Measurements from ENCODE around the gene POFUT1.
"Not testable (repeated sequence)": the region's sequence is repeated elsewhere in the genome, so short reads cannot be mapped to it uniquely, and the experiment has no call there.

Gene POFUT1

GRCh38 chr20:32244959-32245358, 37.3 kb downstream of the POFUT1 start:
- H2AFZ ChIP-seq (ENCODE audit: low read length): no peak overlapping the region
- no peaks in the 10 kb centered on the region for H3K9me3 ChIP-seq (replicated peaks in 1 of 2; ENCODE audit: control insufficient read depth in 2 of 2, insufficient read depth in 1 of 2, low read depth in 1 of 2, low read length in 2 of 2)
- no peak overlapping the region for H2BK12ac ChIP-seq (ENCODE audit: low read length)
- peaks cover 0 to 4% of the 10 kb centered on the region in 2 donors for H3K4me1 ChIP-seq (ENCODE audit: control insufficient read depth in 2 of 2, insufficient read depth in 1 of 2, low read depth in 1 of 2, low read length in 2 of 2)
- H3K27ac ChIP-seq (replicated peaks; ENCODE audit: low read length): no peak overlapping the region
- WGBS, 2 donors (ENCODE audit: extremely low coverage in 2 of 2, insufficient read length in 2 of 2, insufficient replicate concordance in 1 of 2): no CpG with 5 or more reads among the region's 4 CpGs
- H3K4me2 ChIP-seq (ENCODE audit: insufficient read depth, low read length, poor library complexity, severe bottlenecking): no peak overlapping the region
- no peak overlapping the region for H2AK5ac ChIP-seq (ENCODE audit: low read depth, low read length)
- H4K91ac ChIP-seq (ENCODE audit: low read depth, low read length, poor library complexity): no peak overlapping the region
- H3K18ac ChIP-seq (ENCODE audit: low read length): no peak overlapping the region
- no peak for DNase-seq (ENCODE audit: low spot score)
- no peaks in the 10 kb centered on the region for H3K27me3 ChIP-seq (ENCODE audit: control insufficient read depth in 3 of 3, insufficient read depth in 3 of 3, low read depth in 1 of 3, low read length in 3 of 3)
- H3K23ac ChIP-seq (ENCODE audit: low read depth, low read length, poor library complexity): no peak overlapping the region
- H3K4me3 ChIP-seq (ENCODE audit: low read length in 2 of 2): no peak overlapping the region
- H3K14ac ChIP-seq (ENCODE audit: low read length): no peak overlapping the region
- H3K4ac ChIP-seq (ENCODE audit: low read length): no peak overlapping the region
- no peak overlapping the region for H2BK5ac ChIP-seq (ENCODE audit: low read length)
- H3K79me1 ChIP-seq (ENCODE audit: low read depth, low read length): no peaks in the 10 kb centered on the region
- H2BK15ac ChIP-seq (ENCODE audit: low read length): no peak overlapping the region
- no peak overlapping the region for H3K9ac ChIP-seq (ENCODE audit: low read depth, low read length, poor library complexity)
- H4K8ac ChIP-seq (ENCODE audit: low read depth, low read length): no peak overlapping the region
- H2BK120ac ChIP-seq (ENCODE audit: low read depth, low read length): no peak overlapping the region
- H3K36me3 ChIP-seq (replicated peaks in 1 of 2; ENCODE audit: control insufficient read depth in 2 of 2, insufficient read depth in 2 of 2, low read length in 2 of 2): no peaks in the 10 kb centered on the region

GRCh38 chr20:32246208-32246607, 38.5 kb downstream of the POFUT1 start:
- H3K4ac ChIP-seq (ENCODE audit: low read length); H3K14ac ChIP-seq (ENCODE audit: low read length); H2AK5ac ChIP-seq (ENCODE audit: low read depth, low read length); H2BK12ac ChIP-seq (ENCODE audit: low read length); H3K18ac ChIP-seq (ENCODE audit: low read length); H3K27me3 ChIP-seq (ENCODE audit: control insufficient read depth in 3 of 3, insufficient read depth in 3 of 3, low read depth in 1 of 3, low read length in 3 of 3); H2BK120ac ChIP-seq (ENCODE audit: low read depth, low read length); H3K36me3 ChIP-seq (replicated peaks in 1 of 2; ENCODE audit: control insufficient read depth in 2 of 2, insufficient read depth in 2 of 2, low read length in 2 of 2); H3K4me2 ChIP-seq (ENCODE audit: insufficient read depth, low read length, poor library complexity, severe bottlenecking); H3K27ac ChIP-seq (replicated peaks; ENCODE audit: low read length); H3K9ac ChIP-seq (ENCODE audit: low read depth, low read length, poor library complexity); H3K79me1 ChIP-seq (ENCODE audit: low read depth, low read length); H4K91ac ChIP-seq (ENCODE audit: low read depth, low read length, poor library complexity); H3K23ac ChIP-seq (ENCODE audit: low read depth, low read length, poor library complexity); H3K4me1 ChIP-seq (ENCODE audit: control insufficient read depth in 2 of 2, insufficient read depth in 1 of 2, low read depth in 1 of 2, low read length in 2 of 2); H2BK15ac ChIP-seq (ENCODE audit: low read length); H2BK5ac ChIP-seq (ENCODE audit: low read length); H4K8ac ChIP-seq (ENCODE audit: low read depth, low read length); H3K9me3 ChIP-seq (replicated peaks in 1 of 2; ENCODE audit: control insufficient read depth in 2 of 2, insufficient read depth in 1 of 2, low read depth in 1 of 2, low read length in 2 of 2); H2AFZ ChIP-seq (ENCODE audit: low read length); H3K4me3 ChIP-seq (ENCODE audit: low read length in 2 of 2); DNase-seq (ENCODE audit: low spot score): not testable (repeated sequence)
- 100% methylated on average over 2 of the region's 5 CpGs; no CpG with 5 or more reads in 1 of the 2 donors for WGBS, 2 donors (ENCODE audit: extremely low coverage in 2 of 2, insufficient read length in 2 of 2, insufficient replicate concordance in 1 of 2)

GRCh38 chr20:32248043-32248442, 40.4 kb downstream of the POFUT1 start:
- Histone ChIP-seq H3K9me3 (replicated peaks in 1 of 2; ENCODE audit: control insufficient read depth in 2 of 2, insufficient read depth in 1 of 2, low read depth in 1 of 2, low read length in 2 of 2) (no peaks in the 10 kb centered on the region), H3K14ac (ENCODE audit: low read length) (no peak overlapping the region), H4K8ac (ENCODE audit: low read depth, low read length) (no peak overlapping the region), H4K91ac (ENCODE audit: low read depth, low read length, poor library complexity) (no peak overlapping the region), H2BK5ac (ENCODE audit: low read length) (no peak overlapping the region), H3K4me3 (ENCODE audit: low read length in 2 of 2) (no peak overlapping the region), H3K36me3 (replicated peaks in 1 of 2; ENCODE audit: control insufficient read depth in 2 of 2, insufficient read depth in 2 of 2, low read length in 2 of 2) (no peaks in the 10 kb centered on the region), H2AK5ac (ENCODE audit: low read depth, low read length) (no peak overlapping the region), H3K27ac (replicated peaks; ENCODE audit: low read length) (no peak overlapping the region), H3K9ac (ENCODE audit: low read depth, low read length, poor library complexity) (no peak overlapping the region), H2BK15ac (ENCODE audit: low read length) (no peak overlapping the region), H2BK12ac (ENCODE audit: low read length) (no peak overlapping the region), H3K4me2 (ENCODE audit: insufficient read depth, low read length, poor library complexity, severe bottlenecking) (no peak overlapping the region), H3K18ac (ENCODE audit: low read length) (no peak overlapping the region), H2BK120ac (ENCODE audit: low read depth, low read length) (no peak overlapping the region), H3K27me3 (ENCODE audit: control insufficient read depth in 3 of 3, insufficient read depth in 3 of 3, low read depth in 1 of 3, low read length in 3 of 3) (no peaks in the 10 kb centered on the region), H3K4ac (ENCODE audit: low read length) (no peak overlapping the region), H2AFZ (ENCODE audit: low read length) (no peak overlapping the region), H3K4me1 (ENCODE audit: control insufficient read depth in 2 of 2, insufficient read depth in 1 of 2, low read depth in 1 of 2, low read length in 2 of 2) (no peaks in the 10 kb centered on the region), H3K23ac (ENCODE audit: low read depth, low read length, poor library complexity) (no peak overlapping the region), H3K79me1 (ENCODE audit: low read depth, low read length) (no peaks in the 10 kb centered on the region)
- no CpG with 5 or more reads among the region's 5 CpGs for WGBS, 2 donors (ENCODE audit: extremely low coverage in 2 of 2, insufficient read length in 2 of 2, insufficient replicate concordance in 1 of 2)
- no peak for DNase-seq (ENCODE audit: low spot score)

- Histone ChIP-seq H3K4me1 (ENCODE audit: control insufficient read depth in 2 of 2, insufficient read depth in 1 of 2, low read depth in 1 of 2, low read length in 2 of 2) (no peaks in the 10 kb centered on the region), H2AFZ (ENCODE audit: low read length) (no peak overlapping the region), H3K23ac (ENCODE audit: low read depth, low read length, poor library complexity) (no peak overlapping the region), H4K91ac (ENCODE audit: low read depth, low read length, poor library complexity) (no peak overlapping the region), H3K4ac (ENCODE audit: low read length) (no peak overlapping the region), H2BK15ac (ENCODE audit: low read length) (no peak overlapping the region), H3K4me3 (ENCODE audit: low read length in 2 of 2) (no peak overlapping the region), H3K79me1 (ENCODE audit: low read depth, low read length) (no peaks in the 10 kb centered on the region), H2BK120ac (ENCODE audit: low read depth, low read length) (no peak overlapping the region), H3K9me3 (replicated peaks in 1 of 2; ENCODE audit: control insufficient read depth in 2 of 2, insufficient read depth in 1 of 2, low read depth in 1 of 2, low read length in 2 of 2) (no peaks in the 10 kb centered on the region), H4K8ac (ENCODE audit: low read depth, low read length) (no peak overlapping the region), H3K27me3 (ENCODE audit: control insufficient read depth in 3 of 3, insufficient read depth in 3 of 3, low read depth in 1 of 3, low read length in 3 of 3) (no peaks in the 10 kb centered on the region), H2AK5ac (ENCODE audit: low read depth, low read length) (no peak overlapping the region), H3K36me3 (replicated peaks in 1 of 2; ENCODE audit: control insufficient read depth in 2 of 2, insufficient read depth in 2 of 2, low read length in 2 of 2) (no peaks in the 10 kb centered on the region), H2BK12ac (ENCODE audit: low read length) (no peak overlapping the region), H3K4me2 (ENCODE audit: insufficient read depth, low read length, poor library complexity, severe bottlenecking) (no peak overlapping the region), H3K18ac (ENCODE audit: low read length) (no peak overlapping the region), H2BK5ac (ENCODE audit: low read length) (no peak overlapping the region), H3K9ac (ENCODE audit: low read depth, low read length, poor library complexity) (no peak overlapping the region), H3K14ac (ENCODE audit: low read length) (no peak overlapping the region), H3K27ac (replicated peaks; ENCODE audit: low read length) (no peak overlapping the region)
- DNase-seq (ENCODE audit: low spot score): no peak
- WGBS, 2 donors (ENCODE audit: extremely low coverage in 2 of 2, insufficient read length in 2 of 2, insufficient replicate concordance in 1 of 2): no CpG with 5 or more reads among the region's 9 CpGs
These were observed 41.5 kb downstream of the POFUT1 start for GRCh38 chr20:32249030-32249738.
